ENCODE results near the gene BICD2. TPM values are rescaled to one million over a fixed set of nuclear protein-coding genes. Genes with fewer than 3 reads are reported as not detected.

The BICD2 gene
- total and polyA plus RNA-seq, 7 donors = 21.6 to 44.4 (median 28.7) TPM

DNA sequence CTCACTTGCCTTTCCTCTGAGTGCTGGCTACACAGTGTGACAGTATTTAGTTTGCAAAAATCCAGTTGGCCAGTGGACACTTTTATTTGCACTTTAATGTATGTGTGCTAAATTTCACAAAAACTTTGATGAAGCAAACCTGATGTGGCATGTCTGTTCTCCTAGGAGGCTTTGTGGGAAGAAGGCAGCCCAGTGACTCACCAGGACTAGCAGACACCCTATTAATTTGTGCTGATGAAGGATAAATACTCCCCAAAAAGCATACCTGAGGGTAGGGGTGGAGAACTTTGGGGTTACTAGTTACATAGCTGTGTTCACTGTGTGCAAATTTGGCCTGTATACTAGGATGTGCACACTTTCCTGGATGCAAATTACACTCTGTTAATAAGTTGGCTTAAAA, 55.4 kb downstream of the BICD2 start:
- DNase-seq (no peak), ATAC-seq (no peak)
- H3K27me3 ChIP-seq (ENCODE audit: insufficient read depth in 3 of 3, low read length in 2 of 3) = no peaks in the 10 kb centered on the region
- no peak overlapping the region for H3K4me3 ChIP-seq
- H3K27ac ChIP-seq = no peak overlapping the region
- peaks cover 0 to 51% of the 10 kb centered on the region in 2 donors for H3K36me3 ChIP-seq (ENCODE audit: insufficient read depth in 1 of 2, low read depth in 1 of 2)
- TF ChIP-seq, protein P1, sequence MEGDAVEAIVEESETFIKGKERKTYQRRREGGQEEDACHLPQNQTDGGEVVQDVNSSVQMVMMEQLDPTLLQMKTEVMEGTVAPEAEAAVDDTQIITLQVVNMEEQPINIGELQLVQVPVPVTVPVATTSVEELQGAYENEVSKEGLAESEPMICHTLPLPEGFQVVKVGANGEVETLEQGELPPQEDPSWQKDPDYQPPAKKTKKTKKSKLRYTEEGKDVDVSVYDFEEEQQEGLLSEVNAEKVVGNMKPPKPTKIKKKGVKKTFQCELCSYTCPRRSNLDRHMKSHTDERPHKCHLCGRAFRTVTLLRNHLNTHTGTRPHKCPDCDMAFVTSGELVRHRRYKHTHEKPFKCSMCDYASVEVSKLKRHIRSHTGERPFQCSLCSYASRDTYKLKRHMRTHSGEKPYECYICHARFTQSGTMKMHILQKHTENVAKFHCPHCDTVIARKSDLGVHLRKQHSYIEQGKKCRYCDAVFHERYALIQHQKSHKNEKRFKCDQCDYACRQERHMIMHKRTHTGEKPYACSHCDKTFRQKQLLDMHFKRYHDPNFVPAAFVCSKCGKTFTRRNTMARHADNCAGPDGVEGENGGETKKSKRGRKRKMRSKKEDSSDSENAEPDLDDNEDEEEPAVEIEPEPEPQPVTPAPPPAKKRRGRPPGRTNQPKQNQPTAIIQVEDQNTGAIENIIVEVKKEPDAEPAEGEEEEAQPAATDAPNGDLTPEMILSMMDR (IDR thresholded peaks at IDR 0.05) = no peak
- no peaks in the 10 kb centered on the region for H3K4me1 ChIP-seq
- no peaks in the 10 kb centered on the region for H3K9me3 ChIP-seq
- intact Hi-C loops (cut with DNase I) = no loop called here

DNA sequence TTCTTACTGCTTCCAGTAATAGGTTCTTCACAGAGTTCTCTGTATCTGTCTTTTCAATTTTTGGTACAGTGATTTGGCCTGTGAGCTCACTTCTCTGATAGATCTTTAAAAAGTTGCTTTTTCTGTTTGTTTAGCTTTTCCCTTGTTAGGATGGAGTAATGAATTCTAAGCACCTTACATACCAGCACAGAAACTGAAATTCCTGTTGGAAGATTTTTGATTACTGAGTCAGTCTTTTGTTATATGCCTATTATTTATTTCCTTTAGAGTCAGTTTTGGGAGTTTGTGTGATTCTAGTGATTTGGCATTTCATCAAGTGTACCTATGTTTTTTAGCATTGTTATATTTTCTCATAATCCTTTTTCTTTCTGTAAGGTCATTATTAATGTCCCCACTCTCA, 57.1 kb downstream of the BICD2 start:
- no peak overlapping the region for H3K4me3 ChIP-seq
- intact Hi-C loops (cut with DNase I) = no loop called here
- no peak overlapping the region for H3K27ac ChIP-seq
- peaks cover 0 to 34% of the 10 kb centered on the region in 2 donors for H3K36me3 ChIP-seq (ENCODE audit: insufficient read depth in 1 of 2, low read depth in 1 of 2)
- no peaks in the 10 kb centered on the region for H3K4me1 ChIP-seq
- TF ChIP-seq, protein P1 (IDR thresholded peaks at IDR 0.05) = no peak
- no peaks in the 10 kb centered on the region for H3K27me3 ChIP-seq (ENCODE audit: insufficient read depth in 3 of 3, low read length in 2 of 3)
- DNase-seq (no peak), ATAC-seq (no peak)
- H3K9me3 ChIP-seq = no peaks in the 10 kb centered on the region

DNA sequence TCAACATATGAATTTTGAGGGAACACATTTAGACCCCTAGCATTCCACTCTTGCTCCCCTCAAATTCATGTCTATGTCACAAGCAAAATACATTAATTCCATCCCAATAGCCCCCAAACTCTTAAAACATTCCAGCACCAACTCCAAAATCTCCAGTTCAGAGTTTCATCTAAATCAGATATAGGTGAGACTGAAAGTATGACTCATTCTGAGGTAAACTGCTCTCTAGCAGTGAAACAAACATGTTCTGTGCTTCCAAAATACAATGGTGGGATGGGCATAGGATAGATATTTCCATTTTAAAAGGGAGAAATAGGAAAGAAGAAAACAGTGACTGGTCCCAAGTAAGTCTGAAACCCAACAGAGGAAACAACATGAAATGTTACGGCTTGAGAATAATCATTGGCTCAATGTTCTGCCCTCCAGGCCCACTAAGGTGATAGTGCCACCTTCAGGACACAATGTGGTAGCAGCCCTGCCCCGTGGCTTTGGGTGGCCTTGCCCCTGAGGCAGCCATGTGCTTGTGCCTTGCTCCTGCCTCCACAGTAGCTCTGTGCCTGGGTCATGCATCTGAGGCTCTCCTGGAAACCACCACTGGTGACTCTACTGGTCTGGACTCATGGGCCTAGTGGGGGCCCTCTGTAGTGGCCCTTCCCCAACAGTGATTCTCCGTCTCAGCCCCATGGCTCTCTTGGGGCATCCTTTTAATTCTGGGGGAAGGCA, 58.3 kb downstream of the BICD2 start:
- H3K9me3 ChIP-seq = no peaks in the 10 kb centered on the region
- ATAC-seq (peak in 3 of 4 donors; percentile 35 to 48 (median 44)), DNase-seq (no peak)
- no peak overlapping the region for H3K27ac ChIP-seq
- no peaks in the 10 kb centered on the region for H3K27me3 ChIP-seq (ENCODE audit: insufficient read depth in 3 of 3, low read length in 2 of 3)
- no peaks in the 10 kb centered on the region for H3K4me1 ChIP-seq
- H3K4me3 ChIP-seq = no peak overlapping the region
- peaks cover 0 to 23% of the 10 kb centered on the region in 2 donors for H3K36me3 ChIP-seq (ENCODE audit: insufficient read depth in 1 of 2, low read depth in 1 of 2)
- intact Hi-C loops (cut with DNase I) = no loop called here
- 61 to 63% (median 63%) methylated on average over 3 of the region's 3 CpGs for WGBS, 3 donors
- TF ChIP-seq, protein P1 (IDR thresholded peaks at IDR 0.05) = peak; percentile 33

DNA sequence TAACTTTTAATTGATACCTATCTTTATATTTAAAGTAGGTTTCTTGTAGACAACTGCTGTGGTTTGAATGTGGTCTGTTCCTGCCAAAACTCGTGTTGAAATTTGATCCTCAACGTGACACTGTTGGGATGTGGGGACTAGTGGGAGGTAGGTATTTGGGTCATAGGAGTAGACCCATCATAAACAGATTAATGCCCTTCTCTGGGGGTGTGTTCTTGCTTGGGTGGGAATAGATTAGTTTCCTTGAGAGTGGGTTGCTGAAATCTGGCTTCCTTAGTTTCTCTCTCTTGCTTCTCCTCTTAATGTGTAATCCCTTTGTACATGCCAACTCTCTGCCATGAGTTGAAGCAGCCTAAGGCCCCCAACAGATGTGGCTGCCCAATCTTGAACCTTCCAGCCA, 60.1 kb downstream of the BICD2 start:
- peaks cover 0 to 4% of the 10 kb centered on the region in 2 donors for H3K36me3 ChIP-seq (ENCODE audit: insufficient read depth in 1 of 2, low read depth in 1 of 2)
- H3K4me3 ChIP-seq = no peak overlapping the region
- H3K27me3 ChIP-seq (ENCODE audit: insufficient read depth in 3 of 3, low read length in 2 of 3) = no peaks in the 10 kb centered on the region
- no peaks in the 10 kb centered on the region for H3K4me1 ChIP-seq
- no peak overlapping the region for H3K27ac ChIP-seq
- DNase-seq (no peak), ATAC-seq (no peak)
- H3K9me3 ChIP-seq = no peaks in the 10 kb centered on the region
- intact Hi-C loops (cut with DNase I) = no loop called here
- TF ChIP-seq, protein P1 (IDR thresholded peaks at IDR 0.05) = no peak
- 28 to 46% (median 29%) methylated on average over 2 of the region's 2 CpGs for WGBS, 3 donors

DNA sequence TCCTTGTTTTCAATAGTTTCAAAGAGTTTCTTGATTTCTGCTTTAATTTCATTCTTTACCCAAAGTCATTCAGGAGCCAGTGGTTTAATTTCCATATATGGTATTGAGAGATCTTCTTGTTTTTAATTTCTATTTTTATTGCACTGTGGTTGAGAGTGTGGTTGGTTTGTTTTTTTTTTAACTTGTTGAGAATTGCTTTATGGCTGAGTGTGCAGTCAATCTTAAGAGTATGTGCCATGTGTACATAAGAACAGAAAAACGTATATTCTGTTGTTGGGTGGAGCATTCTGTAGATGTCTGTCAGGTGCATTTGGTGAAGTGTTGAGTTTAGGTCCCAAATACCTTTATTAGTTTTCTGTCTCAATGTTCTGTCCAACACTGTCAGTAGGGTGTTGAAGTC, 68.0 kb downstream of the BICD2 start:
- Histone ChIP-seq H3K9me3 (no peaks in the 10 kb centered on the region), H3K27ac (no peak overlapping the region), H3K4me3 (no peak overlapping the region), H3K27me3 (ENCODE audit: insufficient read depth in 3 of 3, low read length in 2 of 3) (no peaks in the 10 kb centered on the region), H3K4me1 (no peaks in the 10 kb centered on the region), H3K36me3 (ENCODE audit: insufficient read depth in 1 of 2, low read depth in 1 of 2) (no peaks in the 10 kb centered on the region)
- TF ChIP-seq, protein P1 (IDR thresholded peaks at IDR 0.05) = no peak
- no peak for DNase-seq
- ATAC-seq = no peak
- intact Hi-C loops (cut with DNase I) = no loop called here
- 81 to 88% (median 81%) methylated on average over 1 of the region's 1 CpG for WGBS, 3 donors

Measured in psoas muscle (tissue), 8 donors.